HS-27A (cell line): ENCODE data around the gene CADM2.
"Not testable (repeated sequence)": the region's sequence is repeated elsewhere in the genome, so short reads cannot be mapped to it uniquely, and the experiment has no call there.

Experiments used
- DNase-seq: peaks from one replicate; pipeline ENCODE4 v3.0.0-alpha.2; 2012; ENCODE audit warnings: low read depth, missing footprints

The CADM2 gene

GRCh38 chr3:85960793-85961192 is 1002.0 kb downstream of the CADM2 start:
- no peak for DNase-seq

GRCh38 chr3:85977615-85978338 is 1019.0 kb downstream of the CADM2 start:
- no peak for DNase-seq

GRCh38 chr3:85979034-85979433 is 1020.2 kb downstream of the CADM2 start:
- DNase-seq: no peak

GRCh38 chr3:85989581-85989980 is 1030.8 kb downstream of the CADM2 start:
- DNase-seq: not testable (repeated sequence)

- DNase-seq: no peak
Observed at GRCh38 chr3:86029590-86029989, 1070.8 kb downstream of the CADM2 start.

- no peak for DNase-seq
Observed at GRCh38 chr3:86037916-86038315, 1079.1 kb downstream of the CADM2 start.

GRCh38 chr3:86046436-86047136 is 1087.8 kb downstream of the CADM2 start:
- DNase-seq: no peak

- no peak for DNase-seq
Observed at GRCh38 chr3:86047161-86047560, 1088.4 kb downstream of the CADM2 start.

GRCh38 chr3:86051058-86051457 is 1092.3 kb downstream of the CADM2 start:
- DNase-seq: no peak

GRCh38 chr3:86056032-86056431 is 1097.2 kb downstream of the CADM2 start:
- no peak for DNase-seq

- no peak for DNase-seq
Observed at GRCh38 chr3:86056962-86057361, 1098.2 kb downstream of the CADM2 start.

GRCh38 chr3:86073799-86074198 is 1115.0 kb downstream of the CADM2 start:
- DNase-seq: no peak

GRCh38 chr3:86087160-86087871 is 1128.5 kb downstream of the CADM2 start:
- no peak for DNase-seq

- DNase-seq: no peak
Observed at GRCh38 chr3:86104154-86104553, 1145.4 kb downstream of the CADM2 start.

GRCh38 chr3:86109434-86109833 is 1150.6 kb downstream of the CADM2 start:
- DNase-seq: no peak
